Measurements from ENCODE around the gene AK9.

AK9 gene

DNA sequence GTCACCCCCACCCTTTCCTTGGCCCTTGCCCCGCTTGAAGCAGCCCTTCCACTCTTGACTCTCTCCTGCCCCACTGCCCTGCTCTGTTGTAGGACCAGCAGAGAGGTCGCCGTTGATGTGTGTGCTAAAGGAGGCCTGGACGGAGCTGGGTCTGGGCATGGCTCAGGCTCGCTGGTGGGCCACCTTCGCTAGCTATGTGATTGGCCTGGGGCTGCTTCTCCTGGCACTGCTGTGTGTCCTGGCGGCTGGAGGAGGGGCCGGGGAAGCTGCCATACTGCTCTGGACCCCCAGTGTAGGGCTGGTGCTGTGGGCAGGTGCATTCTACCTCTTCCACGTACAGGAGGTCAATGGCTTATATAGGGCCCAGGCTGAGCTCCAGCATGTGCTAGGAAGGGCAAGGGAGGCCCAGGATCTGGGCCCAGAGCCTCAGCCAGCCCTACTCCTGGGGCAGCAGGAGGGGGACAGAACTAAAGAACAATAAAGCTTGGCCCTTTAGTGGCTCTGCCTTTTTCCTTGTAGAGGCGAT is 247.5 kb downstream of the AK9 start:
- no peak for DNase-seq (ENCODE audit: low read depth in 3 of 3)

Data from stimulated activated CD4-positive, alpha-beta T cell treated with anti-CD3 and anti-CD28 coated beads, TNF-alpha, amount 100 ng/mL, for 24 hours (primary cell).